Mucosa of descending colon (tissue), 3 donors: Measurements from ENCODE around the gene MMP25. TPM values are rescaled to one million over a fixed set of nuclear protein-coding genes. Genes with fewer than 3 reads are reported as not detected.

Source experiments
- ATAC-seq: fragments of 200-7000 bp; cut with Tn5 transposase; one replicate; pipeline ENCODE4 v1.9.1; 2020; ENCODE audit warnings: mild to moderate bottlenecking, moderate library complexity
- DNase-seq, 3 donors: peaks; one replicate each; pipeline ENCODE4 v3.0.0-alpha.2; 2020
- H3K36me3 ChIP-seq: fragments of 200-600 bp; one replicate; pipeline ENCODE4 v1.8.0; 2021; ENCODE audit warnings: low read depth, mild to moderate bottlenecking
- H3K4me1 ChIP-seq: fragments of 200-600 bp; one replicate; pipeline ENCODE4 v1.8.0; 2021; ENCODE audit warnings: low read depth, mild to moderate bottlenecking
- H3K4me3 ChIP-seq: fragments of 200-600 bp; one replicate; pipeline ENCODE4 v1.8.0; 2021; ENCODE audit warnings: mild to moderate bottlenecking
- H3K9me3 ChIP-seq: fragments of 200-600 bp; one replicate; pipeline ENCODE4 v1.8.0; 2021; ENCODE audit warnings: mild to moderate bottlenecking
- CTCF ChIP-seq: fragments of 200-600 bp; IDR thresholded peaks from one replicate; pipeline ENCODE4 v1.8.0; 2022; ENCODE audit warnings: antibody characterized with exemption, mild to moderate bottlenecking
- intact Hi-C, 2 donors: fragments of 100-400 bp; cut with DNase I in 1 of 2; cut with micrococcal nuclease in 1 of 2; formaldehyde crosslinking; loops; one replicate each; pipeline versions ENCODE4 v1.11.0 to v1.11.1; 2022; cut with DNase I, micrococcal nuclease
- total RNA-seq, 3 donors: library from RNA; stranded (reverse); fragmentation: NEBNext Ultra II Directional in 2 of 3; extraction: Animal tissue kit (Norgen Biotek cat#: 25700) in 2 of 3; gene quantifications; one replicate each; pipeline versions ENCODE4 v1.2.1 to v1.2.4, GENCODE V29; 2021 to 2023
- donor health status: DM: no; HTN: no; CAD: no; lungs with moderate emphysema.
- donor health status: DM: no; HTN: no; CAD: no.
- donor health status: DM: no; HTN: yes; CAD: no.

MMP25 gene
- total RNA-seq, 3 donors from 2014 or later, result 0.69 to 4.0 (median 2.1) TPM

DNA sequence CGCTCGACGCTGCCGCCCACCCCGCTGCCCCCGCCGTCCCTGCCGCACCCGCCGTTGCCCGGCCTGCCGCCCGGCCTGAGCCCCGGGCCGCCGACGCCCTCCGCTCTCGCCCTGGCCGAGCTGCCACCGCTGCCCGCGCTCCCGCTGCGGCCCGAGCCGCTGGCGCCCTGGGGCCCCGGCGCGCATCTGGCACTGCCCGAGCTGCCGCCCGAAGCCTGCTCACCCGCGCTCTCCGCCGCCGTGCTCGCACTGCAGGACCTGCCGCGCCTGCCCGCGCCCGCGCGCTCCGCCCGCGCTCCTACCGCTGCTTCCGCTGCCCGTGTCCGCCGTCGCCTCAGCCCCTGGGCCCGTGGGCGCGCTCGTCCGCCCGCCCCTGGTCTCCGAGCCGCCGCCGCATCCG is 42.0 kb upstream of the MMP25 start:
- no peak for ATAC-seq
- H3K36me3 ChIP-seq, result no peaks in the 10 kb centered on the region
- no peaks in the 10 kb centered on the region for H3K9me3 ChIP-seq
- H3K4me1 ChIP-seq, result peaks cover 38% of the 10 kb centered on the region
- no peak for TF ChIP-seq CTCF
- no peak overlapping the region for H3K4me3 ChIP-seq
- DNase-seq, result no peak
- intact Hi-C loops, result no loop called here

- no peaks in the 10 kb centered on the region for H3K9me3 ChIP-seq
- H3K36me3 ChIP-seq, result no peaks in the 10 kb centered on the region
- TF ChIP-seq CTCF, result no peak
- peak; percentile 80 to 82 (median 81) for DNase-seq
- H3K4me1 ChIP-seq, result peaks cover 38% of the 10 kb centered on the region
- H3K4me3 ChIP-seq, result no peak overlapping the region
- intact Hi-C loops, result no loop called here
- ATAC-seq, result no peak
Measured at GRCh38 chr16:3004781-3005284, 41.5 kb upstream of the MMP25 start.

DNA sequence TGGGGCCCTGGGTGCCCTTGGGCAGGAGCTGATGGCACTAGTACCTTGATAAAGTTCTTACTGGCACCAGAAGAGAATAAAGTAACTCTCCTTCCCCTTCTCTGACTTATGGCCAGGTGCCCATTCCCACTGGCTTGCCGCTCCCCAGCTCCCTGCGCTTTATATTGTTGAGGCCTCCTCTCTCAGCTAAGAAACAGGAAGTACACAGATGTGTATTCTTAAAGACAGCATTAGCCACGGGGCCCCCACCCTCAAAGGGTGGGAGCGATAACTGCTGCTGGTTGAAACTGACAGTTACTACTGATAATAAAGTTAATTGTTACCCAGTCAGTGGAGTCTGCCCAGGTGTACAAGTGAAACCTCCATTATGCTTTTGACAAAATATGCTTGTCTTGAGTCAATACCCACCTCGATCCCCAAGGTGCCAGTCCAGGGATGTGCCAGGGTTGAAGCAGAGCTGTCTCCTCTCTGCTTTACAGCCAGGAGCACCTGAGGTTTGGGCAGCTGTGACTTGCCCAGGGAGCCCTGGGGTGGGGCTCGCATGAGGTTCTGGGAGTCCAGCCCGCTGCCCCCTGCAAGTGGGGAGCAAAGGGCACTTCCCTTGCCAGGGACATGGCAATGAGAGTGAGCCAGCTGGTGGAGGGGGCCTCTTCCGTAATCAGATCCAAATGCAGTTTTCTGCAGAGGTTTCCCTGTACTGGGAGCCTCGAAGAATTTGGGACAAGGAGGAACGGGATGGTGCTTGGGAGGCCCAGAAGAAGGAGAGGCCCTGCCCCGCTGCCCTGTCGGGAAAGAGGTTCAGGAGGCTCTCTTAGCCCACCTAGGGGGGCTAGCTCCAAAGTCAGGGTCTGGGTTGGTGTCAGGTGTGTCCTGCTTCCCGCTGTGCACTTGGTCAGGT is 39.1 kb upstream of the MMP25 start:
- H3K4me3 ChIP-seq, result no peak overlapping the region
- DNase-seq, result peak; percentile 78 to 87 (median 84)
- H3K9me3 ChIP-seq, result no peaks in the 10 kb centered on the region
- H3K4me1 ChIP-seq, result peaks cover 38% of the 10 kb centered on the region
- no peak for TF ChIP-seq CTCF
- intact Hi-C loops, result no loop called here
- ATAC-seq, result peak; percentile 63
- no peaks in the 10 kb centered on the region for H3K36me3 ChIP-seq

- DNase-seq (peak in 1 of 3 donors; percentile 55), ATAC-seq (no peak)
- intact Hi-C loops, result no loop called here
- Histone ChIP-seq H3K4me3 (no peak overlapping the region), H3K36me3 (no peaks in the 10 kb centered on the region), H3K9me3 (no peaks in the 10 kb centered on the region), H3K4me1 (peaks cover 38% of the 10 kb centered on the region)
- no peak for TF ChIP-seq CTCF
Measured at GRCh38 chr16:3007957-3008689, 38.2 kb upstream of the MMP25 start.

DNA sequence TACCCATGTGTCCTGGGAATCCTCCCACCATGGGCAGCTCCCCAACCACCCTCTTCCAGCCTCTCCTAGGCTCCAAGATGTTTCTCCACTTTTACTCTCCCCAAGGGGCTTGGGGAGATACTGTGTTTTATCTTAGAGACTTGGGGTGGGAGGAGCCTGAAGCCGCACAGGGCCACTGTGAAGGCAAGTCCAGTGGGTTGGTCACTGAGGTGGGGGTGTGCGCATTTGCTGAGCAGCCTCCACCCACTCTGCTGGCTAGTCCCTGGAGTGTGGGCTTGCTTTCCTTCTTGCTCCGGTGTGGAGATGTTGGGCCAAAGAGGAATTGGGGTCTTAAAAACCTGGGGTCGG is 37.7 kb upstream of the MMP25 start:
- Histone ChIP-seq H3K4me1 (peaks cover 36% of the 10 kb centered on the region), H3K9me3 (no peaks in the 10 kb centered on the region), H3K36me3 (no peaks in the 10 kb centered on the region), H3K4me3 (no peak overlapping the region)
- TF ChIP-seq CTCF, result no peak
- no peak for DNase-seq
- ATAC-seq, result no peak
- intact Hi-C loops, result no loop called here
